Measurements from ENCODE around the gene GJC2. TPM values are rescaled to one million over a fixed set of nuclear protein-coding genes. Genes with fewer than 3 reads are reported as not detected.

The GJC2 gene
- total and polyA plus RNA-seq, 12 donors, result 0.61 to 1.5 (median 1.2) TPM

DNA sequence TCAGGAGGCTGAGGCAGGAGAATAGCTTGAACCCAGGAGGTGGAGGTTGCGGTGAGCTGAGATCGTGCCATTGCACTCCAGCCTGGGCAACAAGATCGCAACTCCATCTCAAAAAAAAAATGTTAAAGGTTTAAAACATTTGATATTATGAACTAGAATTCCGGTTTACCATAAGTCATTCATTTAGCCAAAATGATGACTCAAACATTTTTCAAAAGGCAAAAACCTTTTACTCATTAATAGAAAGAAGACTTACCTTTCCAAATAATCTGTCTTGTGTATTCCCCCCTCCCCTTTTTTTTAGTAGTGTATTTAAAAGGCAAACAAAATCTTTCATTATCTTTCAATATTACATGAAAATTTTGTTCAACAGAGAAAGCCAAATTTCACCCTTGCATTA, 32.4 kb upstream of the GJC2 start:
- no peaks in the 10 kb centered on the region for H3K4me1 ChIP-seq
- peaks cover 0 to 11% (median 0%) of the 10 kb centered on the region in 11 donors for H3K9me3 ChIP-seq
- DNase-seq (no peak), ATAC-seq (no peak)
- no peak overlapping the region for H3K4me3 ChIP-seq
- 98% methylated on average over 4 of the region's 4 CpGs for WGBS, 2 donors
- no peak for TF ChIP-seq CTCF (IDR thresholded peaks at IDR 0.05)
- intact Hi-C loops (cut with DNase I), result no loop called here
- H3K27me3 ChIP-seq, result no peaks in the 10 kb centered on the region
- no peak overlapping the region for H3K27ac ChIP-seq
- H3K36me3 ChIP-seq, result no peaks in the 10 kb centered on the region

GRCh38 chr1:228118040-228118439, 31.7 kb upstream of the GJC2 start:
- ATAC-seq, result no peak
- Histone ChIP-seq H3K4me1 (no peaks in the 10 kb centered on the region), H3K9me3 (peaks cover 0 to 11% (median 0%) of the 10 kb centered on the region in 11 donors), H3K27me3 (no peaks in the 10 kb centered on the region), H3K36me3 (no peaks in the 10 kb centered on the region), H3K4me3 (no peak overlapping the region), H3K27ac (no peak overlapping the region)
- 78 to 83% methylated on average over 2 of the region's 2 CpGs for WGBS, 2 donors
- intact Hi-C loops (cut with DNase I), result no loop called here
- TF ChIP-seq CTCF (IDR thresholded peaks at IDR 0.05), result no peak
- no peak for DNase-seq

- Histone ChIP-seq H3K4me1 (no peaks in the 10 kb centered on the region), H3K36me3 (no peaks in the 10 kb centered on the region), H3K27ac (no peak overlapping the region), H3K4me3 (no peak overlapping the region), H3K27me3 (no peaks in the 10 kb centered on the region), H3K9me3 (peaks cover 0 to 11% (median 0%) of the 10 kb centered on the region in 11 donors)
- TF ChIP-seq CTCF (IDR thresholded peaks at IDR 0.05), result no peak
- WGBS, 2 donors, result 68 to 72% methylated on average over 1 of the region's 1 CpG
- ATAC-seq, result no peak
- DNase-seq, result no peak
- intact Hi-C loops (cut with DNase I), result loop anchor here in 1 of 10 donors (10.0 kb wide), 1 partner anchor 54 kb away; no protein-coding TSS in a partner anchor
Measured at GRCh38 chr1:228120351-228120750, 29.4 kb upstream of the GJC2 start.

DNA sequence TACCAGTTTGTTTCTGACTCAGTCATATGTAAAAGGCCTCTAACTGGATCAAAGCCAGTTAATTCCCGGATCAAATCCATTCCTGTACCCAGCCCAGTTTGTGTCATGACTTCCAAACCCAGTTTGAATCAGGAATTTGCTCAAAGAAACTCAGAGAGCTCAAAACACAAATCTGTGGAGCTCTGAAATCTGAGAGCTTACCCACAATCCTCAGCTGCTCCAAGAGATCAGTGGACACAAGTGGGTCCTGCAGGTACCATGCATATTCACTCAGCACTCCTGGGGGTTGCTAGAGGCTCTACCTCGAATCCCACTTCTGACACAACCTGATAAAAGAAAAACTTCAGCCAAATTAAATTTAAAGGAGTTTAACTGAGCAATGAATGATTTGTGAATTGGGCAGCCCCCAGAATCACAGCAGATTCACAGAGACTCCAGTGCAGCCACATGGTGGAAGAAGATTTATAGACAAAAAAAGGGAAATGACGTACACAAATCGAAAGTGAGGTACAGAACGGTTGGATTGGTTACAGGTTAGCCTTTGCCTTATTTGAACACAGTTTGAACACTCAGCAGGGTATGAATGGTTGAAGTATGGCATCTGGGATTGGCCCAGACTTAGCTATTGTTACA, 28.8 kb upstream of the GJC2 start:
- DNase-seq, result no peak
- intact Hi-C loops (cut with DNase I), result loop anchor here in 1 of 10 donors (10.0 kb wide), 1 partner anchor 54 kb away; no protein-coding TSS in a partner anchor
- WGBS, 2 donors, result 72 to 80% methylated on average over 5 of the region's 5 CpGs
- Histone ChIP-seq H3K9me3 (peaks cover 0 to 11% (median 0%) of the 10 kb centered on the region in 11 donors), H3K27me3 (peaks cover 0 to under 1% (median 0%) of the 10 kb centered on the region in 7 donors), H3K36me3 (no peaks in the 10 kb centered on the region), H3K27ac (no peak overlapping the region), H3K4me3 (no peak overlapping the region), H3K4me1 (no peaks in the 10 kb centered on the region)
- ATAC-seq, result no peak
- no peak for TF ChIP-seq CTCF (IDR thresholded peaks at IDR 0.05)
